ENCODE measurements around the gene ATXN1. TPM values are rescaled to one million over a fixed set of nuclear protein-coding genes. Genes with fewer than 3 reads are reported as not detected.
"Not testable (repeated sequence)": the region's sequence is repeated elsewhere in the genome, so short reads cannot be mapped to it uniquely, and the experiment has no call there.

ATXN1 gene
- total RNA-seq, 1 donor from 2014 or later: 64.5 TPM

- TF ChIP-seq CTCF (IDR thresholded peaks at IDR 0.05): no peak
- Mint-ChIP-seq H3K4me3 (ENCODE audit: unreplicated experiment) (no peak overlapping the region), H3K9me3 (ENCODE audit: low read depth) (no peaks in the 10 kb centered on the region), H3K36me3 (ENCODE audit: low read depth) (peaks cover 3% of the 10 kb centered on the region), H3K27me3 (ENCODE audit: low read depth) (no peaks in the 10 kb centered on the region), H3K27ac (ENCODE audit: unreplicated experiment) (no peak overlapping the region), H3K4me1 (ENCODE audit: low read depth) (peaks cover 2% of the 10 kb centered on the region)
- no peak for DNase-seq (ENCODE audit: low spot score)
These were observed 493.6 kb downstream of the ATXN1 start for GRCh38 chr6:16267428-16268263.

DNA sequence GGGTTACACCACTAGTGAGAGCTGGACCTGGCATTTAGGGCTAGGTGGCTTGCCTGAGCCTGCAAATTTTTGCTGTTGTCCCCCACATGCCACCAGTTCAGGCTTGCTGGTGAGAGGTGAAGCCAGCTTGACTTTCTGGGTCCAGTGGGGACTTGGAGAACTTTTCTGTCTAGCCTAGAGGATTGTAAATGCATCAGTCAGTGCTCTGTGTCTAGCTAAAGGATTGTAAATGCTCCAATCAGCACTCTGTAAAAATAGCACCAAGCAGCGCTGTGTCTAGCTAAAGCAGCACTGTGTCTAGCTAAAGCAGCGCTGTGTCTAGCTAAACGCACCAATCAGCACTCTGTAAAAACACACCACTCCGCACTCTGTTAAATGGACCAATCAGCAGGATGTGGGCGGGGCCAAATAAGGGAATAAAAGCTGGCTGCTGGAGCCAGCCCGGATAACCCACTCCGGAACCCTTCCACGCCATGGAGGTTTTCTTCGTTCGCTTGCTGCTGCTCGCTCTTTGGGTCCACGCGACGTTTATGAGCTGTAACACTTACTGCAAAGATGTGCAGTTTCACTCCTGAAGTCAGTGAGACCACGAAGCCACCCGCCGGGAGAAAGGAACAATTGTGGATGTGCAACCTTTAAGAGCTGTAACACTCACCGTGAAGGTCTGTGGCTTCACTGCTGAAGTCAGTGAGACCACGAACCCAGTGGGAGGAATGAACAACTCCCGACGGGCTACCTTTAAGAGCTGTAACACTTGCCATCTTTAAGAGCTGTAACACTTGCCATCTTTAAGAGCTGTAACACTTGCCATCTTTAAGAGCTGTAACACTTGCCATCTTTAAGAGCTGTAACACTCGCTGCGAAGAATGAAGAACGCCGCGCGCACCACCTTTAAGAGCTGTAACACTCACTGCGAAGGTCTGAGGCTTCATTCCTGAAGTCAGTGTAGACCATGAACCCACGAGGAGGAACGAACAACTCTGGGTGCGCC lies 495.6 kb downstream of the ATXN1 start:
- H3K36me3 Mint-ChIP-seq (ENCODE audit: low read depth): peaks cover 3% of the 10 kb centered on the region
- no peak for TF ChIP-seq CTCF (IDR thresholded peaks at IDR 0.05)
- H3K4me1 Mint-ChIP-seq (ENCODE audit: low read depth): no peaks in the 10 kb centered on the region
- no peaks in the 10 kb centered on the region for H3K9me3 Mint-ChIP-seq (ENCODE audit: low read depth)
- H3K27ac Mint-ChIP-seq (ENCODE audit: unreplicated experiment): no peak overlapping the region
- no peak overlapping the region for H3K4me3 Mint-ChIP-seq (ENCODE audit: unreplicated experiment)
- no peak for DNase-seq (ENCODE audit: low spot score)
- H3K27me3 Mint-ChIP-seq (ENCODE audit: low read depth): no peaks in the 10 kb centered on the region

DNA sequence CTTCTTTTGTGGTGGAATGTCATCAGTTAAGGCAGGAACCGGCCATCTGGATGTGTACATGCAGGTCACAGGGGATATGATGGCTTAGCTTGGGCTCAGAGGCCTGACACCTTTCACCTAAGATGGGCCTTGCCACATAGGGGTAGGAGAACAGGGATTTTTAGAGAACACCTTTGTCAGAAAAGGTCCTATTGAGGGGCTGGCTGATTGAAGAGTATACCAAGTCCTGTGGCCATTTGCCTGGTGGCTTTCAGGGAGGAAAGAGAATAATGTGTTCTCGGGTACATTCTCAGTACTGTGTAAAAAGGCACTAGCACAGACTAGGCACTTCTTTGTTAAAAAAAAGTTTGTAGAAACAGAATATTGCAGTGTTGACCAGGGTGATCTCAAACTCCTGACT lies 496.5 kb downstream of the ATXN1 start:
- no peak for DNase-seq (ENCODE audit: low spot score)
- Mint-ChIP-seq H3K9me3 (ENCODE audit: low read depth) (no peaks in the 10 kb centered on the region), H3K4me3 (ENCODE audit: unreplicated experiment) (no peak overlapping the region), H3K27ac (ENCODE audit: unreplicated experiment) (no peak overlapping the region), H3K4me1 (ENCODE audit: low read depth) (no peaks in the 10 kb centered on the region), H3K36me3 (ENCODE audit: low read depth) (peaks cover 3% of the 10 kb centered on the region), H3K27me3 (ENCODE audit: low read depth) (no peaks in the 10 kb centered on the region)
- TF ChIP-seq CTCF (IDR thresholded peaks at IDR 0.05): no peak

DNA sequence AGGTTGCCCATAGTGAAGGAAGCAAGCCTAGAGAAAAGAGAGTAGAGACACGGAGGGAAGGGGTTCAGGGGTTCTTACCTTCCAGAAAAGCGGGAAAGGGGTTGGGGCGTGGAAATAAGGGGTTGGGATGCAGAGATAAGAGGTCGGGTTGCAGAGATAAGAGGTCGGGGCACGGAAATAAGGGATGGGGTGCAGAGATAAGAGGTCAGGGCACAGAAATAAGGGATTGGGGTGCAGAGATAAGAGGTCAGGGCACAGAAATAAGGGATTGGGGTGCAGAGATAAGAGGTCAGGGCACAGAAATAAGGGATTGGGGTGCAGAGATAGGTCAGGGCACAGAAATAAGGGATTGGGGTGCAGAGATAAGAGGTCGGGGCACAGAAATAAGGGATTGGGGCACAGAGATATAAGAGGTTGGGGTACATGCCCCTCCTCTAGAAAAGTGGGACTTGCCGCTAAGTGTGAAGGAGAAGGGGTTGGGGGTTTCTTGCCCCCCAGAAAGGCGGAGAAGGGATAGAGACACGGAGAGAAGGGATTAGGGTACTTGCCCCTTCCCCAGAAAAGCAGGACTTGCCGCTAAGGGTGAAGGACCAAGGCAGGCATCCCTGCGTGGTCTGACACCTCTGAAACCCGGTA lies 497.7 kb downstream of the ATXN1 start:
- not testable (repeated sequence) for DNase-seq (ENCODE audit: low spot score); H3K4me1 Mint-ChIP-seq (ENCODE audit: low read depth); H3K27ac Mint-ChIP-seq (ENCODE audit: unreplicated experiment); H3K4me3 Mint-ChIP-seq (ENCODE audit: unreplicated experiment); H3K36me3 Mint-ChIP-seq (ENCODE audit: low read depth); H3K9me3 Mint-ChIP-seq (ENCODE audit: low read depth); H3K27me3 Mint-ChIP-seq (ENCODE audit: low read depth)

DNA sequence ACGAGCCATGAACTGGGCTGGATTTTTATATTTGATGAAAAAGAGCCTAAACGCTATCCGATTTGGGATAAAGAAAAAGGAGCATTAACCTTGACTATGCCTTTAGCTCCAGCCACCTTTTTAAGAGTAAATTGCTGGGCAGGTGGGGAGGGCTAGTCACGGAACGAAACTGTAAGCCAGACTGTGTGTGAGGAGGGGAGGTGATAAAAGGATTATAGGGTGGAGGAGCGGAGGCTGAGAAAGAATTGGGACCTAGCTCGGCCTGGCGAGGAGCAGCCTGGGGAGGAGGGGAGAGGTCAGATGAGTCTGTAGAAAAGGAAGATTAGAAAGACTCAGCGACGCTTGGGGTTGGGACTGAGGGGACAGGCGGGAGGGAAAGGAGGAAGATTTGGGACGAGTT lies 498.5 kb downstream of the ATXN1 start:
- not testable (repeated sequence) for H3K27ac Mint-ChIP-seq (ENCODE audit: unreplicated experiment); H3K4me3 Mint-ChIP-seq (ENCODE audit: unreplicated experiment); H3K9me3 Mint-ChIP-seq (ENCODE audit: low read depth); DNase-seq (ENCODE audit: low spot score); H3K27me3 Mint-ChIP-seq (ENCODE audit: low read depth); H3K36me3 Mint-ChIP-seq (ENCODE audit: low read depth)
- peaks cover 14% of the 10 kb centered on the region for H3K4me1 Mint-ChIP-seq (ENCODE audit: low read depth)

DNA sequence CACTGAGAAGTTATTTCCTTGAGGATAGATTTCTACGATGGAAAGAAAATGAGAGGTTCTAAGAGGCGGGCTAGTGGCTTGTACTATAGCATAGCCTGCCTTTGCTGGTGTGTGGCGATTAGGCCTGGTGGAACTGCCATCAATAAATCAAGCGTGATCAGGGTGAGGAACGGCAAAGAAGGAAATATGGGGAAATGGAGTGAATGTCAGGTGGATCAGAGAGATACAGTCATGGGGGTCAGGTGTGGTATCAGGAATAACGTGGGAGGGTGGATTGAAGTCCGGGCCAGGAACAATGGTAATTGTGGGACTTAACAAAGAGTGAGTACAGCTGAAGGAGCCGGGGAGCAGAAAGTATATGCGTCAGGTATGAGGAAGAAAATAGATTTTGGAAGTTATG lies 500.7 kb downstream of the ATXN1 start:
- H3K4me1 Mint-ChIP-seq (ENCODE audit: low read depth): peaks cover 15% of the 10 kb centered on the region
- not testable (repeated sequence) for DNase-seq (ENCODE audit: low spot score); H3K36me3 Mint-ChIP-seq (ENCODE audit: low read depth); H3K9me3 Mint-ChIP-seq (ENCODE audit: low read depth); H3K4me3 Mint-ChIP-seq (ENCODE audit: unreplicated experiment); H3K27me3 Mint-ChIP-seq (ENCODE audit: low read depth); H3K27ac Mint-ChIP-seq (ENCODE audit: unreplicated experiment)

DNA sequence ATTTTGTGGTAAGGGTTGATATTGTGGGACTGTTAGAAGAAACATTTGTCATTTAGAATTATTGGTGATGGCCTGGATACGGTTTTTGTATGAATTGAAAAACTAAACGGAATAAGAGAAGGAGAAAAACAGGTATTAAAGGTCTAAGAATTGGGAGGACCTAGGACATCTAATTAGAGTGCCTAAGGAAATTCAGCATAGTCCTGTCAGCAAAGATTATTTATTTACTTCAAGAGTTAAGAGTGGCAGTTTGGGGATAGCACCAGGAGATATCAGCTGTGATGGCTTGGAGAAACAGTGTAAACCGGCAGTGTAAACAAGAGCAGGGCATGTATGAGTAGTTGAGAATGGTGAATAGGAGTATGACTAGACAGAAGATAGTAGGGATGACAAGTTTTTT lies 501.7 kb downstream of the ATXN1 start:
- H3K36me3 Mint-ChIP-seq (ENCODE audit: low read depth); H3K9me3 Mint-ChIP-seq (ENCODE audit: low read depth); DNase-seq (ENCODE audit: low spot score); H3K4me3 Mint-ChIP-seq (ENCODE audit: unreplicated experiment); H3K27ac Mint-ChIP-seq (ENCODE audit: unreplicated experiment); H3K27me3 Mint-ChIP-seq (ENCODE audit: low read depth): not testable (repeated sequence)
- H3K4me1 Mint-ChIP-seq (ENCODE audit: low read depth): peaks cover 15% of the 10 kb centered on the region

Measured in chondrocyte (in vitro differentiated cells).